Stimulated activated CD8-positive, alpha-beta memory T cell treated with anti-CD3 and anti-CD28 coated beads, Interleukin-2, amount 100 ng/mL, for 48 hours (primary cell): ENCODE measurements around the gene NCBP1.
A peak's percentile ranks its signal among the peaks of the same experiment; 100 is the strongest.
"Not testable (repeated sequence)": the region's sequence is repeated elsewhere in the genome, so short reads cannot be mapped to it uniquely, and the experiment has no call there.

Source experiments
- DNase-seq, 2 donors: peaks; one replicate each; pipeline ENCODE4 v3.0.0-alpha.2; 2020; ENCODE audit warnings: low read depth in 2 of 2

The NCBP1 gene

DNA sequence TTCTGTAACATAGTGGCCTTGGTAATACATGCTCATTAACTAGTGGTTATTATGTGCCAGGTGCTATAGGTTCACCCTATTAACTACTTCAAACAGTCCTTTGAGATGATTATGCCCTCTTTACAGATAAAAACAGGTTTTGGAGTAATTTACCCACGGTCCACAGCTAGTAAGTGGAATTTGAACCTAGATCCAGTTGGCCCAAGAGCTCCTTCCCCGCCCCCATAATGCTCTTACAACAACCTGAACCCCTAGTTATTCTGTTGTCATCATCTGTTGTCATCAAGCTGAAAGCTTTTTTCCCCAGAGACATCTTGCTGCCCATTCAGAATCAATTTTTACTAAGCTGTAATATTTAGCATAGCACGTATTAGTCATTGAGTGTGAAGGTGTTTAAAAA is 40.3 kb downstream of the NCBP1 start:
- no peak for DNase-seq

GRCh38 chr9:97675655-97676054 is 42.0 kb downstream of the NCBP1 start:
- DNase-seq: no peak

GRCh38 chr9:97682242-97682641 is 48.6 kb downstream of the NCBP1 start:
- no peak for DNase-seq

GRCh38 chr9:97688654-97689053 is 55.0 kb downstream of the NCBP1 start:
- DNase-seq: no peak

- no peak for DNase-seq
These were observed 56.0 kb downstream of the NCBP1 start for GRCh38 chr9:97689401-97690180.

DNA sequence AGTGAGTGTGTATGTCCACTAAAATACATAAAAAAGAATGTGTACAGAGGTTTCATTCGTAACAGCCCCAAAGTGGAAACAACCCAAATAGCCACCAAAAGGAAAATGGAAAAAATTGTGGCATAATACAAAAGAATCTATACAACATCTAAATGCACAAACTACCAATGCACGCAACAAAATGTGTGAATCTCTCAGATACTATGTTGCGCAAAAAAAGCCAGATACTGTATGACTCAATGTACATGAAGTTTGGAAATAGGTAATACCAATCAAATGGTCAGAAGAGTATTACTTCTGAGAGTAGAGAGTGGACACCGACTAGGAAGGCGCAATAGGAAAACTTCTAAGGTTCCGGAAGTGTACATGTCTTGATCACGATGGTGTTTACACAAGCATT is 61.1 kb downstream of the NCBP1 start:
- no peak for DNase-seq

- no peak for DNase-seq
These were observed 61.8 kb downstream of the NCBP1 start for GRCh38 chr9:97695390-97695789.

GRCh38 chr9:97695995-97696802 is 62.6 kb downstream of the NCBP1 start:
- DNase-seq: no peak

DNA sequence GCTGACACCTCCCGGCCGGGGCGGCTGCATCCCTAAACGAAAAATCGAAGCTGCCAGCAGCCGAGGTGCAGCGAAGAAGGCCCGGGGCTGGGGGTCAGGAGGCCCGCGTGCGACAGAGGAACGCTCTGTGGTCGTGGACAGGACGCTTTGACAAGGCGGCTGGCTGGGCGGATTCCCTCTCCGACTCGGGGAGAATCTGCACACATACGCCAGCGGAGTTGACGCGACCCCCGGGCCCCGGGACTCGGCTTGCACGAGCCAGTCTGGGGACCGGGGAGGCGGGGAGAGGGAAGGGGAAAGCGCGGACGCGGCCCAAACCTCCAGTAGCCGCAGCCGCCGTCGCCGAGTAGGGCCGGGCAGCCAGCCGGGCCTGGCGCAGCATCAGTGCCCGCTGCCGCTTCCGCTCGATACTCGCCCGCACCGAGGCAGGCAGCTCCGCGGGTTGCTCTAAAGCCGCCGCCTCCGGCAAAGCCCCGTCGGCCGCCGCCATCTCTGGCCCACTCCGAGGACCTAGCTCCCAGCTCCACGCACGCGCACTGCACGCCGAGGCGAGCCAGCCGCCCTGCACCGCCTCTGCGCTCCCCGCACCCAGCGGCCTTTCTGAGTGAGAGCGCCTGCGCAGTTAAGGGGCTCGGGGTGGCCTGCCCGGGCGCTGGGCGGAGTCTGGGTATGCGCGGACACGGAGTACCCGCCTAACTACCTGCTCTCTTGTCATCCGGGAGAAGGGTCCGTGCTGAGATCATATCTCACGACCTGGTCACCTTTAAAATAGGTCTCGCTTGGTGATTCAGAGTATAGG is 63.4 kb downstream of the NCBP1 start, which contains the start of gene XPA:
Gene XPA, minus strand, starts transcription at position 538 of the 799 bp plus-strand sequence. Its CDS starts 48 bp downstream, at position 490.
- peak; percentile 97 to 98 for DNase-seq

DNA sequence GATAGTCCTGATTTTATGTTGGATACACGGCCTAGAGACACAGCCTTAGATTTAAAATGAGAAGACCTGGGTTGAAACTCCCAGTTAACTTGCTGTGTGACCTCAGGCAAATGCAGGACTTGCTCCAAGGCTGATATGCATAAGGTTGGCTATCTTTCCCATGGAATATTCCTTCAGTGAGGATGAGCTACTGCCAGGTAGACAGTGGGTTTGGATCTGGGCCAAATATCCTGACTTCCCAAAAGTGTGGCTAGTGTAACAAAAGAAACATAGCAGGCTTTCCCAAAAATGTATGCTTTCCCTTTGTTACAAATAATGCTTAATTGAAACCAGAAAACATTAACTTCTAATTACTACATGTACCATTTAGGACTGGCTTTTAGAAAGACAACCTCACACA is 64.2 kb downstream of the NCBP1 start:
- no peak for DNase-seq

- DNase-seq: no peak
These were observed 65.2 kb downstream of the NCBP1 start for GRCh38 chr9:97698865-97699264.

DNA sequence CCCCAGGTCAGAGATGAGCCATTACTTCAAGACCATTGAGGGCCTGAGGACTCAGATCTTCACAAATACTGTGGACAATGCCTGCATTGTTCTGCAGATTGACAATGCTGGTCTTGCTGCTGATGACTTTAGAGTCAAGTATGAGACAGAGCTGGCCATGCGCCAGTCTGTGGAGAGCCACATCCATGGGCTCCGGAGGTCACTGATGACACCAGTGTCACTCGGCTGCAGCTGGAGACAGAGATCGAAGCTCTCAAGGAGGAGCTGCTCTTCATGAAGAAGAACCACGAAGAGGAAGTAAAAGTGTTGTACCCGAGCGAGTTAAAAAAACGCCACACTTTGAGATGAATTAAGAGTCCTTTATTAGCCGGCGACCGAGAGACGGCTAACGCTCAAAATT is 65.7 kb downstream of the NCBP1 start:
- not testable (repeated sequence) for DNase-seq

DNA sequence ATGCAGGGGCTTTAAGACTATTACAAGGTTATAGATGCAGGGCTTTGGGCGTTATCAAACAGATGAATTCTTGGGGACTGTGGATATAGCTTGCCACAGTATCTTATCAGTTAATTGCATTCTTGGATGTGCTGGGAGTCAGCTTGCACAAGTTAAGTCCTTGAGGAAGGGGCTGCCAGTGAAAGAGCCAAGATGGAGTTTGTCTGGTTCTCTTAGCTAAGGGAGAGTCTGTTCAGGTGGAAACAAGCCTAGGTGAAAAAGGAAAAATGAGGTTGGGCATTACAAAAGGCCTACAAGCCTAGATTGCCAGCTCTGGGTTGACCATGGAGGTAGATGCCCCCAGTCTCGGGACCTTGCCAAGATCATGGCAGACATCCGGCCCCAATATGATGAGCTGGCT is 66.2 kb downstream of the NCBP1 start:
- DNase-seq: not testable (repeated sequence)

- peak in 1 of 2 donors; percentile 17 for DNase-seq
These were observed 70.1 kb downstream of the NCBP1 start for GRCh38 chr9:97703437-97704344.

GRCh38 chr9:97704345-97704677 is 70.7 kb downstream of the NCBP1 start:
- DNase-seq: no peak

- no peak for DNase-seq
These were observed 71.2 kb downstream of the NCBP1 start for GRCh38 chr9:97704851-97705250.

DNA sequence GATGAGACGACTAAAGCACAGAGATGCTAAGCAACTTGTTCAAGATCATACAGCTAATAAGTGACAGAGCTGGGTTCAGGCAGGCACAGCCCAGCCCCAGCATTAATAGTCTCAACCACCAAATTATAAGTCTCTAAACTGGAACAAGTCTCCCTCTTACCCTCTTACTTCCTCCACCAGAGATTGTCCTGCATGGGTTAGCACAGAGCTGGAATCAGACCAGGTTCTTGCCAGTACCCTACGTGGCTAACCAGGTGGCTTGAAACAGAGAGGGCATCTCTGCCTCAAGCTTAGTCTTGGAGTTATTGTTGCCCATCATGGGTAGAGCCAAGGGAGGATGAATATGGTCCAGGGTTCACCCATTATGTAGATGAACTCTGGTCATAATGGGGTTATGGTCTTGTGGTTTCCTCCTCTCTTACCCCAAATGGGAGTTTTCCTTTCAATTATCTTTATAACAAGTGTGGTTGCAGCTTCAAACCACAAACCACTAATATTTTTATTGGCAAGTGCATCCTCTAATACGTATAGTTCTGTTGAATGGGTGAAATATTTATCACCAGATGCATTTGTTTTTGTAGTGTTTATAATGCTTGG is 71.8 kb downstream of the NCBP1 start:
- DNase-seq: no peak

GRCh38 chr9:97706246-97706645 is 72.6 kb downstream of the NCBP1 start:
- DNase-seq: no peak

DNA sequence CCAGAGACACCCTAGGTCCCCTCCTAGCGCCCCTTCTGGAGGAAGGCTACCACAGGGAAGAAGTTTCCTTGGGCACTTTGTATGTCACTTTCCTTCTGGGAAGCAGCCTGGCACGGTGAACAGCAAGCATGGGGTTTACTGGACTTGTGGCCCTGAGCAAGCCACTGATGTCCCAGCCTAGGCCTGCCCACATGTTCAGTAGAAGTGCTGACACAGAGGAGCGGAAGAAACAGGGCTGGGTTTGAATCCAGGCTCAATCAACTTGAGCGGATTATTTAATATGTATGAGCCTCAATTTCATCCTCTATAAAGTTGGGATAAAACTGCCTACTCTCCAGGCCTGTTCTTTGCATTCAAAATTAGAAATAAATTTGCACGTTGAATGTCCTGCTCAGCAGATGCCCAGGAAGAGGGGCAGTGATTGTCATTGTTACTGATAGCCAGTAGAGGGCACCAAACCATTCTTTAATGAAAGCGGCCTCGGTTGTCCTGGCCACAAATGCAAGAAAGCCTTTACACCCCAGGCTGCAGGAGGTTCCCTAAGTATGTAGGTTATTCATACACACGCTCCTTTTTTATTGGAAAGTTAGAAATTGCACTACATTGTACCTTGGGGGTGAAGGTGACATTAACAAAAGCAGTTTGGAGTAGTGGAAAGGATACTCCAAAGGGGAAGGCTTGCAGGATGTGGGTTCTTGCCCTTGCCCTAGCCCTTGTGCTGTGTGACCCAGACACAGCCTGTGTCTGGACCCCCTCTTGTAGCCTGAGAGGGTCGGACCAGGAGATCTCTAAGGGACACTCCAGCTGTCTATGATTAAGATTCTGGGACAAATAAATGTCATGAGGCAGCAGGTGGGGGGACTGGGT is 77.0 kb downstream of the NCBP1 start:
- peak in 1 of 2 donors; percentile 11 for DNase-seq

DNA sequence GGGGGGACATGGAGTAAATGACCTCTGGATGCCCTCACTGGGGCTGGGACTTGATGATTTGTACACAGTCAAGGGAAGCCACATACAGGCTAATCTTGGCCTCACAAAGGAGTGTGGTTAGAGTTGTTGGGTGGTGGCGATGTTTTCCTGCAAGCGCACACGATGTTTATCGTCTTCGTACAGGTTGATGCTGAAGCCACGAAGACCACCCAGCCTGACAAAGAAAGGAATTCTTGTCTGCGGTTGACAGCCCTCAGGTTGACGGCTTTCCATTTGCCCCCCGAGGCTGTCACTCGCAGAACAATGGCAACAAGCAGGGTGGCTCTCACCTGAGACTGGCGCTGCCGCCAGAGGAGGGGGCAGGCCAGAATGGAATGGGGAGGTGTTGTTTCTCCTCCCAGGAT is 77.6 kb downstream of the NCBP1 start:
- DNase-seq: no peak
